ENCODE results near the gene WSCD2. TPM values are rescaled to one million over a fixed set of nuclear protein-coding genes. Genes with fewer than 3 reads are reported as not detected.

WSCD2 gene
- polyA plus RNA-seq, 3 donors, result not detected

DNA sequence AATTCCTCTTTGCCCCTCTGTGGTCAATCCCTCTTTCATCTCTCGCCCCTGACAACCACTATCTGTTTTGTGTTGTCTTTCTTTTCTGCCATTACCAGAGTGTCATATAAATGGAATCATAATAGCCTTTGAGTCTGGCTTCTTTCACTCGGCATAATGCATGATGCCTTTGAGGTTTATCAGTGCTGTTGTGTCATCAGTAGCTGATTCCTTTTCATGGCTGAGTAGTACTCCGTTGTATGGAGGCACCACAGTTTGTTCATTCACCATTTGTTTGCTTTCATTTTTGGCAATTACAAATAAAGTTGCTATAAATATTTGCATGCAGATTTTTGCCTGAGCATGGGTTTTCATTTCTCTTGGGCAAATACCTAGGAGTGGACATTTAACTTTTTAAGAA lies 47.2 kb downstream of the WSCD2 start:
- Mint-ChIP-seq H3K9me3 (no peaks in the 10 kb centered on the region), H3K36me3 (no peaks in the 10 kb centered on the region), H3K4me3 (no peak overlapping the region), H3K4me1 (no peaks in the 10 kb centered on the region), H3K27ac (no peak overlapping the region), H3K27me3 (ENCODE audit: low read depth in 3 of 3) (peaks cover 5 to 10% (median 9%) of the 10 kb centered on the region in 3 donors)
- no peaks in the 10 kb centered on the region for H3K9me3 ChIP-seq (replicated peaks in 1 of 2; ENCODE audit: control insufficient read depth in 1 of 2, insufficient read depth in 1 of 2, low read length in 2 of 2)
- TF ChIP-seq, protein P1, sequence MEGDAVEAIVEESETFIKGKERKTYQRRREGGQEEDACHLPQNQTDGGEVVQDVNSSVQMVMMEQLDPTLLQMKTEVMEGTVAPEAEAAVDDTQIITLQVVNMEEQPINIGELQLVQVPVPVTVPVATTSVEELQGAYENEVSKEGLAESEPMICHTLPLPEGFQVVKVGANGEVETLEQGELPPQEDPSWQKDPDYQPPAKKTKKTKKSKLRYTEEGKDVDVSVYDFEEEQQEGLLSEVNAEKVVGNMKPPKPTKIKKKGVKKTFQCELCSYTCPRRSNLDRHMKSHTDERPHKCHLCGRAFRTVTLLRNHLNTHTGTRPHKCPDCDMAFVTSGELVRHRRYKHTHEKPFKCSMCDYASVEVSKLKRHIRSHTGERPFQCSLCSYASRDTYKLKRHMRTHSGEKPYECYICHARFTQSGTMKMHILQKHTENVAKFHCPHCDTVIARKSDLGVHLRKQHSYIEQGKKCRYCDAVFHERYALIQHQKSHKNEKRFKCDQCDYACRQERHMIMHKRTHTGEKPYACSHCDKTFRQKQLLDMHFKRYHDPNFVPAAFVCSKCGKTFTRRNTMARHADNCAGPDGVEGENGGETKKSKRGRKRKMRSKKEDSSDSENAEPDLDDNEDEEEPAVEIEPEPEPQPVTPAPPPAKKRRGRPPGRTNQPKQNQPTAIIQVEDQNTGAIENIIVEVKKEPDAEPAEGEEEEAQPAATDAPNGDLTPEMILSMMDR (IDR thresholded peaks at IDR 0.05), result no peak
- H3K27ac ChIP-seq (ENCODE audit: low read depth in 1 of 2, low read length in 2 of 2), result no peak overlapping the region
- no peaks in the 10 kb centered on the region for H3K4me1 ChIP-seq (ENCODE audit: control insufficient read depth in 1 of 2, insufficient read depth in 2 of 2, low read length in 2 of 2)
- no peak overlapping the region for H3K4me3 ChIP-seq (replicated peaks in 1 of 3; ENCODE audit: low read depth in 2 of 3, low read length in 3 of 3)
- H4K20me1 ChIP-seq (ENCODE audit: insufficient read depth, low read length), result no peaks in the 10 kb centered on the region
- H3K4me2 ChIP-seq (replicated peaks; ENCODE audit: extremely low read depth, low read length, poor library complexity, severe bottlenecking), result no peak overlapping the region
- no peak for DNase-seq
- no peaks in the 10 kb centered on the region for H3K36me3 ChIP-seq (replicated peaks in 1 of 2; ENCODE audit: control insufficient read depth in 1 of 2, insufficient read depth in 2 of 2, low read length in 2 of 2)
- no peak overlapping the region for H3K9ac ChIP-seq (ENCODE audit: insufficient read depth, low read length, poor library complexity, severe bottlenecking)
- no peak overlapping the region for H2AFZ ChIP-seq (ENCODE audit: insufficient read depth, low read depth, low read length, poor library complexity, severe bottlenecking)
- no peaks in the 10 kb centered on the region for H3K79me2 ChIP-seq (ENCODE audit: insufficient read depth, low read length)
- 86% methylated on average over 1 of the region's 3 CpGs for WGBS (ENCODE audit: insufficient coverage)
- no peaks in the 10 kb centered on the region for H3K27me3 ChIP-seq (ENCODE audit: control insufficient read depth in 2 of 2, insufficient read depth in 2 of 2, low read length in 2 of 2)
- intact Hi-C loops (cut with micrococcal nuclease), result no loop called here

DNA sequence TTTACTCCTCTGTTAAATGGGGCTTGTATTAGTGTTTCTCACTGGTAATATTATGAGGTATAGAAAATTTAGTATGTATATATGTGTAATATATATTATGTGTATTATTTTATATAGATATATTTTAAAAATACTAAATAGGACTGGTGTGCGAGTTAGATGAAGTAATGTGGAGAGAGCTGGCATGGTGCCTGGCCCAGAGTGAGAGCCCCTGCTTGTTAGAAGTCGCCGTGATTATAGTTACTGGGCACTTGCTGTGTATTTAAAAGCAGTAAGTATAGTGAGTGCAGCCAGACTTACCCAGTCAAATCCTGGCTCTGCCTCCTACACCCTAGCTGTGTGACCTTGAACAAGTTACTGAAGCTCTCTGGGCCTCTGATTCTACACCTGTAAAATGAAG lies 48.0 kb downstream of the WSCD2 start:
- Histone ChIP-seq H3K4me2 (replicated peaks; ENCODE audit: extremely low read depth, low read length, poor library complexity, severe bottlenecking) (no peak overlapping the region), H4K20me1 (ENCODE audit: insufficient read depth, low read length) (no peaks in the 10 kb centered on the region), H3K9me3 (replicated peaks in 1 of 2; ENCODE audit: control insufficient read depth in 1 of 2, insufficient read depth in 1 of 2, low read length in 2 of 2) (no peaks in the 10 kb centered on the region), H3K27me3 (ENCODE audit: control insufficient read depth in 2 of 2, insufficient read depth in 2 of 2, low read length in 2 of 2) (no peaks in the 10 kb centered on the region), H3K27ac (ENCODE audit: low read depth in 1 of 2, low read length in 2 of 2) (no peak overlapping the region), H3K9ac (ENCODE audit: insufficient read depth, low read length, poor library complexity, severe bottlenecking) (no peak overlapping the region), H3K4me1 (ENCODE audit: control insufficient read depth in 1 of 2, insufficient read depth in 2 of 2, low read length in 2 of 2) (no peaks in the 10 kb centered on the region), H3K4me3 (replicated peaks in 1 of 3; ENCODE audit: low read depth in 2 of 3, low read length in 3 of 3) (no peak overlapping the region), H3K36me3 (replicated peaks in 1 of 2; ENCODE audit: control insufficient read depth in 1 of 2, insufficient read depth in 2 of 2, low read length in 2 of 2) (no peaks in the 10 kb centered on the region), H3K79me2 (ENCODE audit: insufficient read depth, low read length) (no peaks in the 10 kb centered on the region), H2AFZ (ENCODE audit: insufficient read depth, low read depth, low read length, poor library complexity, severe bottlenecking) (no peak overlapping the region)
- H3K9me3 Mint-ChIP-seq, result no peaks in the 10 kb centered on the region
- H3K4me3 Mint-ChIP-seq, result no peak overlapping the region
- no peak for DNase-seq
- H3K27ac Mint-ChIP-seq, result no peak overlapping the region
- intact Hi-C loops (cut with micrococcal nuclease), result no loop called here
- TF ChIP-seq, protein P1 (IDR thresholded peaks at IDR 0.05), result no peak
- no peaks in the 10 kb centered on the region for H3K4me1 Mint-ChIP-seq
- H3K36me3 Mint-ChIP-seq, result no peaks in the 10 kb centered on the region
- WGBS (ENCODE audit: insufficient coverage), result 100% methylated on average over 2 of the region's 3 CpGs
- peaks cover 8 to 12% (median 9%) of the 10 kb centered on the region in 3 donors for H3K27me3 Mint-ChIP-seq (ENCODE audit: low read depth in 3 of 3)
